Neutrophil (primary cell): ENCODE measurements around the gene KCNT1.

Source experiments
- H3K27ac ChIP-seq: fragments of 200-600 bp; sonication (generic); 2 replicates; pipeline ENCODE4 v1.5.1; 2016; ENCODE audit warnings: mild to moderate bottlenecking, moderate library complexity
- H3K27me3 ChIP-seq: fragments of 200-600 bp; sonication (generic); 2 replicates; pipeline ENCODE4 v1.6.0; 2016; ENCODE audit warnings: mild to moderate bottlenecking
- H3K36me3 ChIP-seq: fragments of 200-600 bp; sonication (generic); 2 replicates; pipeline ENCODE4 v1.5.1; 2017
- H3K4me1 ChIP-seq, 2 experiments: fragments of 200-600 bp in 1 of 2; sonication (generic) in 1 of 2; 1 replicate in 1 of 2; 2 replicates in 1 of 2; pipeline versions ENCODE4 v1.5.1 to v1.6.1; 2013 to 2016; ENCODE audit warnings: low read depth in 1 of 2, low read length in 1 of 2, mild to moderate bottlenecking in 1 of 2, moderate library complexity in 1 of 2; ENCODE audit not compliant: control insufficient read depth in 1 of 2, insufficient read depth in 1 of 2
- H3K4me3 ChIP-seq, 2 experiments: fragments of 200-600 bp in 1 of 2; sonication (generic) in 1 of 2; 1 replicate in 1 of 2; 2 replicates in 1 of 2; pipeline ENCODE4 v1.5.1; 2013 to 2016; ENCODE audit warnings: low read depth in 1 of 2, low read length in 1 of 2, mild to moderate bottlenecking in 1 of 2, moderate library complexity in 1 of 2
- H3K9me3 ChIP-seq: fragments of 200-600 bp; sonication (generic); 2 replicates; pipeline ENCODE4 v1.5.1; 2016
- TF ChIP-seq, protein P1 (sequence below): fragments of 200-600 bp; sonication (generic); IDR thresholded peaks from 2 replicates; pipeline ENCODE4 v1.5.1; 2016; ENCODE audit warnings: antibody characterized with exemption

The KCNT1 gene

DNA sequence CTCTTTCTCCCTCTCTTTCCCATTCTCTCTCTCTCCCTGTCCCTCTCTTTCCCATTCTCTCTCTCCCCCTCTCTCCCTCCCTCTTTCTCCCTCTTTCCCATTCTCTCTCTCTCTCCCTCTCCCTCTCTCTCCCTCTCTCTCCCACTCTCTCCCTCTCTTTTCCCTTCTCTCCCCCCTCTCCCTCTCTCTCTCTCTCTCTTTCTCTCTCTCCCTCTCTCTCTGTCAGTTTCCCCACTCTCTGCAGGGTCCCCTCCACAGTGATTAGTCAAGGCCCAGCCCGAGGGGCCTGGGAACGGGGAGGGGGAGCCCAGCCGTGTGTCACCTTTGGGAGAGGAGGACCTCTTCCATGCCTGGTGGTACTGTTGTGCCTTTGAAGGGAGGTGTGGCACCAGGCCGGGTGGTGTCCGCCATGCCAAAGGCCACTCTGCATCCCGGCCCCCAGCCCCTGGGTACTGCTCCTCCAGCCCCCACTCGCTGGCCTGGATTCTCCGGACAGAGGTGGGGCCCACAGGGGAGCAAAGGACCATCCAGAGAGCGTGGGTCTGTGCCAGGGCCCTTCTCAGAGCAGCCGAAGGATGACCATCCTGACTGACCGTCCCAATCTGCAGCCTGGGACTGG, 25.4 kb downstream of the KCNT1 start:
- TF ChIP-seq, protein P1, sequence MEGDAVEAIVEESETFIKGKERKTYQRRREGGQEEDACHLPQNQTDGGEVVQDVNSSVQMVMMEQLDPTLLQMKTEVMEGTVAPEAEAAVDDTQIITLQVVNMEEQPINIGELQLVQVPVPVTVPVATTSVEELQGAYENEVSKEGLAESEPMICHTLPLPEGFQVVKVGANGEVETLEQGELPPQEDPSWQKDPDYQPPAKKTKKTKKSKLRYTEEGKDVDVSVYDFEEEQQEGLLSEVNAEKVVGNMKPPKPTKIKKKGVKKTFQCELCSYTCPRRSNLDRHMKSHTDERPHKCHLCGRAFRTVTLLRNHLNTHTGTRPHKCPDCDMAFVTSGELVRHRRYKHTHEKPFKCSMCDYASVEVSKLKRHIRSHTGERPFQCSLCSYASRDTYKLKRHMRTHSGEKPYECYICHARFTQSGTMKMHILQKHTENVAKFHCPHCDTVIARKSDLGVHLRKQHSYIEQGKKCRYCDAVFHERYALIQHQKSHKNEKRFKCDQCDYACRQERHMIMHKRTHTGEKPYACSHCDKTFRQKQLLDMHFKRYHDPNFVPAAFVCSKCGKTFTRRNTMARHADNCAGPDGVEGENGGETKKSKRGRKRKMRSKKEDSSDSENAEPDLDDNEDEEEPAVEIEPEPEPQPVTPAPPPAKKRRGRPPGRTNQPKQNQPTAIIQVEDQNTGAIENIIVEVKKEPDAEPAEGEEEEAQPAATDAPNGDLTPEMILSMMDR, result no peak
- Histone ChIP-seq H3K4me1 (no peaks in the 10 kb centered on the region), H3K36me3 (no peaks in the 10 kb centered on the region), H3K4me3 (no peak overlapping the region), H3K27me3 (peaks cover 11% of the 10 kb centered on the region), H3K9me3 (no peaks in the 10 kb centered on the region), H3K27ac (no peak overlapping the region)

DNA sequence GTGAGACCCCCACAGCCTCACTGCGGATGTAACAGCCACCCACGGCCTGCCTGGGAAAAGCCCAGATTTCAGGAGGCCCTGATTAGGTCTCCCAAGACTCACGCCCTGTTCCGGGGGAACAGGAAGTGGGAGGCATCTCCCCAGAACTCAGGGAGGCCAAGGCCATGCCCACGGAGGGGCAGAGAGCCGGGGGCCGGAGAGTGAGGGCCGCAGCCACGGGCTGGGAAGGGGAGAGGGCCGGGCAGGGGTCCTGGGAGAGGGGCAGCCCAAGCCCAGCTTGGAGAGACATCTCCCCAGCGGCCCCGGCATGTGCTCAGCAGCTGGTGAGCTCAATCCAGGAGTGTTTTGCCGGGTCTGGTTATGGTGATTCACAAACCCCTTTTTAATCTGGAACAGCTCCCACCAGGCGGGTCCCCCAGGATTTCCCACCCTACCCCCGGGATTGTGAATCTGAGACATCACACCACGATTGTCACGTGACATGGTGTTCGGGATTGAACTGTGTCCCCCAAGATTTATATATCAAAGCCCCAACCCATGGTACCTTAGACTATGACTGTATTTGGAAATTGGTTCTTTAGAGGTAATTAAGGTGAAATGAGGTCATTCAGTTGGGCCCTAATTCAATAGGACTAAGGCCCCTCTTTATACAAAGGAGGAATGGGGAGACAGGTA, 26.6 kb downstream of the KCNT1 start:
- Histone ChIP-seq H3K27ac (no peak overlapping the region), H3K27me3 (peaks cover 12% of the 10 kb centered on the region), H3K36me3 (no peaks in the 10 kb centered on the region), H3K4me3 (no peak overlapping the region), H3K4me1 (no peaks in the 10 kb centered on the region), H3K9me3 (no peaks in the 10 kb centered on the region)
- TF ChIP-seq, protein P1, result no peak

DNA sequence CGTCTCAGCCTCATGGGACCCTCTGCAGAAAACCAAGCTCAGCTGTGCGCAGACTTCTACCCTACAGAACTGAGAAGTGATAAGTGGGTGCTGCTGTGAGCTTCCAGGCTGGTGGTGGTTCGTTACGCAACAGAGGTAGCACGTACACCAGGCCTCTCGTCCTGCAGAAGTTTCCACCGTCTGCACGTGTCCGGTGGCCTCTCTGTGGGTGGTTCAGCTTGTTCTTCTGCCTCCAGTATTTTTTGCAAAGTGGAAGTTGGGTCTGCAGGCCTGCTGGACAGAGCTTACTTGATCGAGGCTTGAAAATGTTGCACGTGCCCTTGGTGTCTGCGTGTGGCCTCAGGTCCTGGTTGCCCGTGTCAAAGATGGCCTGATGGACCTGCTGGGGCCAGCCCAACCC, 27.5 kb downstream of the KCNT1 start:
- TF ChIP-seq, protein P1, result no peak
- no peak overlapping the region for H3K4me3 ChIP-seq
- H3K27ac ChIP-seq, result no peak overlapping the region
- H3K9me3 ChIP-seq, result no peaks in the 10 kb centered on the region
- H3K36me3 ChIP-seq, result no peaks in the 10 kb centered on the region
- H3K27me3 ChIP-seq, result peaks cover 12% of the 10 kb centered on the region
- H3K4me1 ChIP-seq, result no peaks in the 10 kb centered on the region

DNA sequence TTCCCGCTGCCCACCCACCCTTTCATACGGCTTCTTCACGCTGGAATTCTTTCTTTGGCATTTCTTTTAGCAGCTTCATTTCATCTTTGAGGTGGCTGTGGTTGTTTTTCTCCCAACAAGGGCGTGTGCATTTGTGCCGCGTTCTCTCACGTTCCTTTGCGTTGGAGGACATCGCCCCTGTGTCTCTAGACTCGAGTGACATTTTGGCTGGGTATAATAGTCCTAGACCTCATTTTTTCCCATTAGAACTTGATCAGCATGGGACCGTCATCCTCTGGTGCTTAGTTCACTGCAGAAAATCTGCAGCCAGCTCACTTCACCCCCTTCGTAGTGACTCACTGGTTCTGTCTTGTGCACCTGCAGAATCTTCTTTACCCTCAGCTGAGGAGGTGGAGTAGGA, 29.5 kb downstream of the KCNT1 start:
- H3K9me3 ChIP-seq, result no peaks in the 10 kb centered on the region
- no peak overlapping the region for H3K4me3 ChIP-seq
- H3K4me1 ChIP-seq, result no peaks in the 10 kb centered on the region
- H3K36me3 ChIP-seq, result no peaks in the 10 kb centered on the region
- H3K27me3 ChIP-seq, result peaks cover 31% of the 10 kb centered on the region
- H3K27ac ChIP-seq, result no peak overlapping the region
- TF ChIP-seq, protein P1, result no peak

DNA sequence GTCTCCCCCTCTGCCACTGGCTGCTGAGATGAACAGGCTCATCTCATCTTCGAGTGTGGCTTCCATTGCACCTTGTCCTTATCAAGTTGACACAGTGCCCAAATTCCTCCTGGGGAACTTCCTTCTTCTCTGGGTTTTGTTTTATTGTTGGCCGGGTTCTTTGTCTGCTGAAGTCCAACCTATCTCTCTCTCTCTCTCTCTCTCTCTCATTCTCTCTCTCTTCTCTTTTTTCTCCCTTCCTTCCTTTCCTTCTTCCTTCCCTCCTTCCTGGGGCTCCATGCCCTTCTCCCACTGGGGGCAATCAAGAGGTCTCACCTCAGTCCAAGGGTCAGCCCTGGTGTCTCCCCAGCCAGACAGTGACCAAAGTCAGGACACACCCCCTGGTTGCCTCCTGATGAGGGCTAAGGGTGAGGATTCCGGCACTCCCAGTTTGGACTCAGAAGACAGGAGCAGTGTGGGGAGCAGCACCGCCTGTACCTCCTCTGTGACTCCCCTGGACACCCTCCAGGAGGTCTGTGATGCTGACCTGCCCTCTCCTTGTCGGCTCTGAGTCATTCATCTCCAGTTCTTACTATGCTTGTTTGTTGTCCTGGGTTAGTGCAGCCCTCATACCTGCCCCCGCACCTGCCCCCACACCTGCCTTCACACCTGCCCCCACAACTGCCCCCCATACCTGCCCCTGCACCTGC, 30.7 kb downstream of the KCNT1 start:
- H3K27me3 ChIP-seq, result peaks cover 43% of the 10 kb centered on the region
- TF ChIP-seq, protein P1, result no peak
- H3K36me3 ChIP-seq, result no peaks in the 10 kb centered on the region
- H3K27ac ChIP-seq, result no peak overlapping the region
- H3K4me3 ChIP-seq, result no peak overlapping the region
- no peaks in the 10 kb centered on the region for H3K9me3 ChIP-seq
- no peaks in the 10 kb centered on the region for H3K4me1 ChIP-seq
